PC-9 (cell line): ENCODE measurements around the gene TP53BP1. TPM values are rescaled to one million over a fixed set of nuclear protein-coding genes. Genes with fewer than 3 reads are reported as not detected.

Experiments
- BruUV-seq: library from RNA; stranded (reverse); fragments of 400-500 nt; replicated peaks from 2 replicates; lab custom pipeline; 2021; lab: Mats Ljungman, UMichigan
- CTCF ChIA-PET: fragments of 300-600 bp; sonication (Branson Sonifier 250); formaldehyde crosslinking; loops from one replicate; lab custom pipeline; 2022; ENCODE audit warnings: antibody characterized with exemption; lab: Charles Lee
- POLR2A ChIA-PET: fragments of 300-600 bp; sonication (Branson Sonifier 250); formaldehyde crosslinking; loops from one replicate; lab custom pipeline; 2022; ENCODE audit warnings: antibody characterized with exemption; ENCODE audit not compliant: unreplicated experiment; lab: Charles Lee
- DNase-seq, 2 experiments: peaks; one replicate each; pipeline versions ENCODE4 v3.0.0 to v3.0.0-alpha.2; 2015 to 2022; ENCODE audit warnings: mixed read lengths in 1 of 2
- H2AFZ ChIP-seq: fragments of 200-600 bp; sonication (generic); 2 replicates; pipeline ENCODE4 v1.8.1; 2017; ENCODE audit warnings: antibody characterized with exemption
- H3F3A ChIP-seq: fragments of 200-600 bp; sonication (generic); 2 replicates; pipeline ENCODE4 v1.8.1; 2017; ENCODE audit warnings: antibody characterized with exemption, mild to moderate bottlenecking, low read depth; ENCODE audit not compliant: insufficient read depth
- H3K27ac ChIP-seq: fragments of 200-600 bp; sonication (generic); 2 replicates; pipeline ENCODE4 v1.6.1; 2016; ENCODE audit warnings: mixed run types
- H3K27me3 ChIP-seq: fragments of 200-600 bp; sonication (generic); 2 replicates; pipeline ENCODE4 v1.6.1; 2016; ENCODE audit warnings: low read depth, mixed run types; ENCODE audit not compliant: insufficient read depth
- H3K36me3 ChIP-seq: fragments of 200-600 bp; sonication (generic); 2 replicates; pipeline ENCODE4 v1.6.1; 2016; ENCODE audit warnings: low read depth, mixed run types
- H3K4me1 ChIP-seq: fragments of 200-600 bp; sonication (generic); replicated peaks from 2 replicates; pipeline ENCODE4 v1.6.1; 2016; ENCODE audit warnings: mixed run types; ENCODE audit not compliant: insufficient read depth
- H3K4me2 ChIP-seq: fragments of 200-600 bp; sonication (generic); 2 replicates; pipeline ENCODE4 v1.6.1; 2017; ENCODE audit warnings: mixed run types
- H3K4me3 ChIP-seq: fragments of 200-600 bp; sonication (generic); 2 replicates; pipeline ENCODE4 v1.6.1; 2016; ENCODE audit warnings: mixed run types
- H3K79me2 ChIP-seq: fragments of 200-600 bp; sonication (generic); 2 replicates; pipeline ENCODE4 v1.6.1; 2017; ENCODE audit warnings: low read depth, mixed run types
- H3K9me2 ChIP-seq: fragments of 200-600 bp; sonication (generic); 2 replicates; pipeline ENCODE4 v1.8.1; 2017; ENCODE audit warnings: mild to moderate bottlenecking; ENCODE audit not compliant: insufficient read depth
- H3K9me3 ChIP-seq: fragments of 200-600 bp; sonication (generic); 2 replicates; pipeline ENCODE4 v1.8.1; 2016; ENCODE audit warnings: low read depth; ENCODE audit not compliant: insufficient read depth
- H4K20me1 ChIP-seq: fragments of 200-600 bp; sonication (generic); 2 replicates; pipeline ENCODE4 v1.8.1; 2017; ENCODE audit not compliant: insufficient read depth
- CTCF ChIP-seq: fragments of 200-600 bp; sonication (generic); conservative IDR thresholded peaks from 2 replicates; pipeline ENCODE4 v1.6.1; 2017; ENCODE audit warnings: mixed run types, antibody characterized with exemption, mild to moderate bottlenecking, moderate library complexity
- EZH2 ChIP-seq: fragments of 200-600 bp; sonication (generic); IDR thresholded peaks from 2 replicates; pipeline ENCODE4 v1.8.0; 2017; ENCODE audit warnings: antibody characterized with exemption, low read depth
- intact Hi-C: fragments of 100-400 bp; cut with micrococcal nuclease; formaldehyde crosslinking; loops from one replicate; pipeline ENCODE4 v1.10.0; 2022; ENCODE audit not compliant: unreplicated experiment
- total RNA-seq: library from RNA; stranded (reverse); gene quantifications from 2 replicates; pipeline ENCODE4 v1.2.3, GENCODE V29; 2021

Gene TP53BP1
- total RNA-seq, 1 experiment from 2014 or later = 66.8 TPM

GRCh38 chr15:43510200-43511011 is 17.4 kb upstream of the TP53BP1 start:
- peak overlapping the region; percentile 87 for H3K4me3 ChIP-seq
- no peaks in the 10 kb centered on the region; the same call in 1 of the 2 replicates for H3F3A ChIP-seq
- no peak overlapping the region for H3K27ac ChIP-seq
- intact Hi-C loops = no loop called here
- peak; percentile 90 to 97 for DNase-seq
- H3K9me3 ChIP-seq = no peaks in the 10 kb centered on the region
- CTCF ChIA-PET = no interaction called here
- POLR2A ChIA-PET = interaction anchor here (0.6 to 0.7 kb wide), 2 partner anchors 18 to 258 kb away, joined by 10 to 17 read pairs; partner anchors contain the start of gene TP53BP1
- BruUV-seq = TSS peak; percentile 92
- no peaks in the 10 kb centered on the region for H3K9me2 ChIP-seq
- no peaks in the 10 kb centered on the region for H3K79me2 ChIP-seq
- TF ChIP-seq CTCF = no peak
- no peak for TF ChIP-seq EZH2
- H4K20me1 ChIP-seq = no peaks in the 10 kb centered on the region
- H3K36me3 ChIP-seq = no peaks in the 10 kb centered on the region
- peak overlapping the region; percentile 94 for H2AFZ ChIP-seq
- H3K4me2 ChIP-seq = peak overlapping the region; percentile 95
- H3K4me1 ChIP-seq = 0 out of 2 replicates have a peak, but pooled peaks cover 5% of the 10 kb centered on the region
- no peaks in the 10 kb centered on the region for H3K27me3 ChIP-seq

DNA sequence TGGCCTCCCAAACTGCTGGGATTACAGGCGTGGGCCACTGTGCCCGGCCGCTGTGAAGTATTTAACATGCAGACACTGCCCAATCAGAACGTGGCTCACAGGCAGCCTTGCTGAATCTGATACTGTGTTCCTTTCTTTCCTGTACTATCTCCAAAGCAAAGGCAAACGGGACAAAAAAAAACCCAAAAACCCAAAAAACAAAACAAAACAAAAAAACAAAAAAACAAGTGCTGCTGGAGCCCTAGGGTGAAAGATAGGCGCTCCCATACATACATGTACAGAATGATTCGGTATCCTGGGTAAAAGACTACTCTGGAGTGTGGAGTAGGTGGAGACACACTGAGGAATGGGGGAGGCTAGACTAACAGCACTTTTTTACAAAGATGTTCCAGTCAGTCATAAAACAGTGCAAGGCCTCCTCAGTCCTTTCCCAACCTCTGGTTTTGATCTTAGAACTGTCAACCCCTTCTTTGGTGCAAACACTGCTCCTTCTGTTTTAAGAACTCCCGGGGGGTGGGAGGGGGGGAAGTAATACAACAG is 16.8 kb upstream of the TP53BP1 start:
- no peak for DNase-seq
- 0 out of 2 replicates have a peak, but pooled peaks cover 5% of the 10 kb centered on the region for H3K4me1 ChIP-seq
- H3K36me3 ChIP-seq = no peaks in the 10 kb centered on the region
- H3K9me2 ChIP-seq = no peaks in the 10 kb centered on the region
- no TSS peak for BruUV-seq
- ChIA-PET POLR2A (no interaction called here), CTCF (no interaction called here)
- no peaks in the 10 kb centered on the region; the same call in 1 of the 2 replicates for H3F3A ChIP-seq
- H3K9me3 ChIP-seq = no peaks in the 10 kb centered on the region
- H3K27ac ChIP-seq = no peak overlapping the region
- intact Hi-C loops = no loop called here
- peak overlapping the region; percentile 95 for H3K4me2 ChIP-seq
- no peak for TF ChIP-seq EZH2
- TF ChIP-seq CTCF = no peak
- no peak overlapping the region; the same call in 1 of the 2 replicates for H2AFZ ChIP-seq
- H4K20me1 ChIP-seq = no peaks in the 10 kb centered on the region
- H3K4me3 ChIP-seq = no peak overlapping the region
- H3K79me2 ChIP-seq = no peaks in the 10 kb centered on the region
- H3K27me3 ChIP-seq = no peaks in the 10 kb centered on the region

- ChIA-PET CTCF (no interaction called here), POLR2A (no interaction called here)
- Histone ChIP-seq H4K20me1 (no peaks in the 10 kb centered on the region), H3K36me3 (no peaks in the 10 kb centered on the region), H3K9me3 (no peaks in the 10 kb centered on the region), H3K4me3 (no peak overlapping the region), H2AFZ (no peak overlapping the region), H3F3A (no peaks in the 10 kb centered on the region; the same call in 1 of the 2 replicates), H3K27me3 (no peaks in the 10 kb centered on the region), H3K79me2 (no peaks in the 10 kb centered on the region), H3K4me2 (peak overlapping the region; percentile 95; the same call in 1 of the 2 replicates), H3K4me1 (0 out of 2 replicates have a peak, but pooled peaks cover 5% of the 10 kb centered on the region), H3K9me2 (no peaks in the 10 kb centered on the region), H3K27ac (no peak overlapping the region)
- no TSS peak for BruUV-seq
- intact Hi-C loops = no loop called here
- no peak for DNase-seq
- TF ChIP-seq EZH2 = no peak
- no peak for TF ChIP-seq CTCF
Measured at GRCh38 chr15:43508991-43509659, 16.2 kb upstream of the TP53BP1 start.
